SJCRH30 (cell line): ENCODE measurements around the gene PRPS1L1. TPM values are rescaled to one million over a fixed set of nuclear protein-coding genes. Genes with fewer than 3 reads are reported as not detected.

Experiments
- DNase-seq, 2 experiments: peaks; one replicate each; pipeline ENCODE4 v3.0.0-alpha.2; 2015 to 2020
- H3K27ac ChIP-seq: fragments of 250-450 bp; sonication (Bioruptor Pico); 2 replicates; pipeline ENCODE4 v1.5.1; 2020; ENCODE audit warnings: mild to moderate bottlenecking, moderate library complexity
- H3K27me3 ChIP-seq: fragments of 250-450 bp; sonication (Bioruptor Pico); 2 replicates; pipeline ENCODE4 v1.5.1; 2020; ENCODE audit warnings: mild to moderate bottlenecking, moderate library complexity
- H3K36me3 ChIP-seq: fragments of 250-450 bp; sonication (Bioruptor Pico); 2 replicates; pipeline ENCODE4 v1.5.1; 2020; ENCODE audit warnings: mild to moderate bottlenecking, moderate library complexity
- H3K4me1 ChIP-seq: fragments of 250-450 bp; sonication (Bioruptor Pico); 2 replicates; pipeline ENCODE4 v1.5.1; 2020; ENCODE audit warnings: mild to moderate bottlenecking, moderate library complexity
- H3K4me3 ChIP-seq: fragments of 250-450 bp; sonication (Bioruptor Pico); 2 replicates; pipeline ENCODE4 v1.5.1; 2020; ENCODE audit warnings: mild to moderate bottlenecking, moderate library complexity
- H3K9me3 ChIP-seq: fragments of 250-450 bp; sonication (Bioruptor Pico); replicated peaks from 2 replicates; pipeline ENCODE4 v1.5.1; 2020; ENCODE audit warnings: mild to moderate bottlenecking, moderate library complexity
- total RNA-seq: library from RNA; depleted of rRNA; stranded (reverse); fragments of >200 nt; shearing (Covaris generic); gene quantifications from 2 replicates; pipeline ENCODE4 v1.2.3, GENCODE V29; 2014; rRNA removed

The PRPS1L1 gene
- total RNA-seq, 1 experiment from 2014 or later, result not detected

DNA sequence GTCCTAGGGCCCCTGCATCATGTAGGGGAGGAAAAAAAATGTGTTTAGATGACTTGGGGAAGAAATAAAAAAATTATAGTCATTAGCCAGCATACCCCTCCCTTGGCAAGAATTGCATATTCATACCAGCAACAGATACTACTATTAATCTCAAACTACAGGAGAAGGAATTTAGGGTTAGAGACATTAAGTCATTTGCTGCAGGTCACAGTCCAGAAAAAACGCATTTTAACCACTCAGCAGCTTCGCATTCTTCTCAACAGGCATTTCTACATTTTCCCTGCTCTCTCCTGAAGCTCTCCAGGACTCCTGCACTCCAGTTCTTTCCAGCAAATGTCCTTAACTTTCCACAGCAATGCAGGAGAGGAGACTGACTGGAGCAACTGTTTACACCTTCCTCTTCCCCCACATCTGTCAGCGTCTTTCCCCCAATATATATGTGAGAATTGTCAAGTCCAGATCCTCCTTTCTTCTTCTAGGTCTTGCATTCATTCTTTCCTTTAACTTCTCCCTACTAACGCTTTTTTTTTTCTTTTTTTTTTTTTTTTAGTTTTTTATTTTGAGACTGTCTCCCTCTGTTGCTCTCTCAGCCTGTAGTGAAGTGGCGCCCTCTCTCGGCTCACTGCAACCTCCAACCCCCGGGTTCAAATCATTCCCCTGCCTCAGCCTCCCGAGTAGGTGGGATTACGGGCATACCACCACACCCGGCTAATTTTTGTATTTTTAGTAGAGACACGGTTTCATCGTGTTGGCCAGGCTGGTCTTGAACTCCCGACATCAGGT lies 35.6 kb downstream of the PRPS1L1 start:
- Histone ChIP-seq H3K27me3 (no peaks in the 10 kb centered on the region), H3K4me1 (no peaks in the 10 kb centered on the region), H3K9me3 (no peaks in the 10 kb centered on the region), H3K36me3 (no peaks in the 10 kb centered on the region), H3K27ac (no peak overlapping the region), H3K4me3 (no peak overlapping the region)
- peak in 1 of 2 experiments; percentile 44 for DNase-seq

DNA sequence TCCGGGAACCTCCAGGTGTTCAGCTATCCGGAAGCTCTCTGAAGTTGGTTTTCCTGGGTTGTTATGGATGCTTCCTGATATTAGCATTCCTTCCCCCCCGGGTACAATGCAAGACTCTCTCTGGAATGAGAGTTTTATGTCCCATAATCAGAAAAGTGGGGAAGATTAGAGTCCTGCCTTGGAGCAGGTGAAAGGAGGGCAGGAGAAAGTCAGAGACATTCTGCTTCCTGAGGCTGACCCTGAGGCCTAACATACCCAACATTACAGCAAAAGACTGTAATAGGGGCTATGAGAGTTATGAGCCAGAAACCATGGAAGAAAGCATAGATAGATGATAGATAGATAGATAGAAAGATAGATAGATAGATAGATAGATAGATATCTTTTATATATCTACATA lies 36.9 kb downstream of the PRPS1L1 start:
- H3K4me3 ChIP-seq, result no peak overlapping the region
- no peaks in the 10 kb centered on the region for H3K4me1 ChIP-seq
- H3K9me3 ChIP-seq, result no peaks in the 10 kb centered on the region
- no peak overlapping the region for H3K27ac ChIP-seq
- DNase-seq, result no peak
- no peaks in the 10 kb centered on the region for H3K36me3 ChIP-seq
- H3K27me3 ChIP-seq, result no peaks in the 10 kb centered on the region

DNA sequence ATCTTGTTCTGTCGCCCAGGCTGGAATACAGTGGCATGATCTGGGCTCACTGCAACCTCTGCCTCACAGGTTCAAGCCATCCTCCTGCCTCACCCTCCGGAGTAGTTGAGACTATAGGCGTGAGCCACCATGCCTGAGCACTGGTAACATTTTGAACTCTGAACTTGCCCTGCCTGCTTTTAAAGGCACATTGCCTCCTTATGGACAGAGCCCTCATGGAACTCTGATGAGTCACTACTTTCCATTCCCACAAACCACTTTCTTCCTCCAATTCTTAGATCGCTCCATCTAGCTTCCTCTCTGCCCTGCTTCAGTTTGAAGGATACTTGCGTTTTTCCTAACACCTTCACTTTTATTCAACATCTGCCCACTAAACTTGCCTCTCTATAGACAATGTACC lies 38.1 kb downstream of the PRPS1L1 start:
- no peak for DNase-seq
- Histone ChIP-seq H3K27me3 (no peaks in the 10 kb centered on the region), H3K36me3 (no peaks in the 10 kb centered on the region), H3K4me1 (no peaks in the 10 kb centered on the region), H3K27ac (no peak overlapping the region), H3K9me3 (no peaks in the 10 kb centered on the region), H3K4me3 (no peak overlapping the region)

DNA sequence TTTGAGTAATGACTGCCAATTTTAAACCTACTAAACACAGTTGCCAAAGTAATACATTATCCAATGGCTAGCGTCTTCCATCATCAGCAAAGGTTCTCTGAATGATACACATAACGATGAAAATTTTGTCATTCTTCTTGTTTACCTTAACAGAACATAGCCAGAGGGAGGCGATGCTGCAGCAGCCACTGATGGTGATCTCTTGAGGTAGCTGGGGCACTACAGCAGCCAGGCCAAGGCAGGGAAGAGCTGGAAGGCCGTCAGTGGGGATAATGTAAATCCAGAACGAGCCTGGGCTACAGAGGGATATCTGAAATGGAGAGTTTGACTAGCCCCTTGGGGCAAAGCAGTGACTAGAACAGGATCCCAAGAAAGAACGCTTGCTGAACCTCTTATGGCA lies 38.8 kb downstream of the PRPS1L1 start:
- DNase-seq, result no peak
- no peaks in the 10 kb centered on the region for H3K27me3 ChIP-seq

DNA sequence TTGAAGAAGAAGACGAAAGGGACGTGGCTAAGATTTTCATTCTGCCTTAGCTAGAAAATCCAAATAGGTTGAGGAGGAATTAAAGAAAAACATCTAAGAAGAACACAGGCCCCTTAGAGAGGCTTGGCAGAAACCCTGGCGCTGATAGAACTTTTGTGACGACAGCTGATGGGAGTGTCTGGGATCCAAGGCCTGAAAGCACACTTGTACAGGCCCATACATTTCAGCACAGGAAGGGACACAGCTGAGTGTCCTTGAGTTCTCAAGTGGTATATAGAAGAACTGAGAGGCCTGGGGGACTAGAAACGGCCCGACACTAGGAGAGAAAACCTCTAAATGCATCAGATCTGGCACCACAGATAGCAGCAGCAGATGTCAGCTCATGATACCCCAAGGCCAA lies 39.5 kb downstream of the PRPS1L1 start:
- no peak for DNase-seq
- Histone ChIP-seq H3K27ac (no peak overlapping the region), H3K36me3 (no peaks in the 10 kb centered on the region), H3K4me1 (no peaks in the 10 kb centered on the region), H3K4me3 (no peak overlapping the region), H3K27me3 (no peaks in the 10 kb centered on the region), H3K9me3 (no peaks in the 10 kb centered on the region)

More for the DNA sequence above, 38.8 kb downstream of the PRPS1L1 start:
- Histone ChIP-seq H3K36me3 (no peaks in the 10 kb centered on the region), H3K9me3 (no peaks in the 10 kb centered on the region), H3K4me3 (no peak overlapping the region), H3K27ac (no peak overlapping the region), H3K4me1 (no peaks in the 10 kb centered on the region)

DNA sequence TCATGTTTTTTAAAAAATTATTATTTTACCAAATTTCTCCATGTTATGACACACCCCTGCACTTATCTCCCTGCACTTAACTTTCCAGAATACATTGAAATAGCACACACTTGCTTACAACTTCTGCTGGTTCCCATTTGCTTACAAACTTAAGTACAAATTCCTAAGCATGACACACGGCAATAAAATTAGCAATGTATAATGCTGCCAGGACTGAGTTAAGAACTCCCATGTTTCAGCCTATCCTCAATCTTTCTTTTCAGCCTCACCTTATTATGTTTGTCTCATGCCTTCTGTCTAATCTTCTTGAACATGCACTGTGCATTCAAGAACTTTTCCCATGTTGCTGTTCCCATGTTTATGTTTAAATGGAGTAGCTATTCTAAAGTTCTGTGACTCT lies 40.8 kb downstream of the PRPS1L1 start:
- DNase-seq, result no peak
- Histone ChIP-seq H3K36me3 (no peaks in the 10 kb centered on the region), H3K9me3 (no peaks in the 10 kb centered on the region), H3K27ac (no peak overlapping the region), H3K4me1 (no peaks in the 10 kb centered on the region), H3K27me3 (no peaks in the 10 kb centered on the region), H3K4me3 (no peak overlapping the region)

DNA sequence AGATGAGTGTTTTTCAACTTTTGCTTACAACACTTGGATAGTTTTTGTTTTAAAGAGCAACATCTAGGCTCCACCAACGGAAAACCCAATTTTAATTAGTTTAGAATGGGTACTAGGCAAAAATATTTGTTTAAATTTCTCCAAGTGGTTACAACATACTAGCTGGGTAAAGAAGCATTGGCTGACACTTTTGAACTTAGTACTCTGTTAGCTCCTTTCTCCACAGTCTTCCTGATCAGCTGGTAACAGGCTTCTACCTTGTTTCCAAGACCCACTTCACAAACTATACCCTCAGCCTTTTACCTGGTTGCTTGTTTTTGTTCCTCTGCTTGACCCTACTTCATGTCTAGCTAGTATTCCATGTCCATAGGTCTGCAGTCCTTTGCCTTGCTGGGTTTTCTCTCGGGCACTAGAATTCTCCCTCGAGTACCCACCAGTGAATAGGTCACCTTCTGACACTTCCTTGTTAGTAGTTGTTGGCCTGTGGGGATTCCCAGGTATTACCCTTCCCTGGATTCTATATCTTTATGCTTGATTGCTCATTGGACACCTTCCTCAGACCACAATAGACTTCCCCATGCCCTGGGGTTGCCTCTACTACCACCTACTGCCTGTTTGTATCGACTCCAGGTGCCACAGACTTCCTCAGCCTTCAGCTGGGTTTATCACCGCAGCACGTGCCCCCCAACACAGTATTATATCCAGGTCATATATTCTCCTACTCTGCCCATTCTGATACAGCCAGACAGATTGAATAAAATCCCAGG lies 42.0 kb downstream of the PRPS1L1 start:
- Histone ChIP-seq H3K4me1 (no peaks in the 10 kb centered on the region), H3K27ac (no peak overlapping the region), H3K9me3 (no peaks in the 10 kb centered on the region), H3K4me3 (no peak overlapping the region), H3K27me3 (no peaks in the 10 kb centered on the region), H3K36me3 (no peaks in the 10 kb centered on the region)
- no peak for DNase-seq

DNA sequence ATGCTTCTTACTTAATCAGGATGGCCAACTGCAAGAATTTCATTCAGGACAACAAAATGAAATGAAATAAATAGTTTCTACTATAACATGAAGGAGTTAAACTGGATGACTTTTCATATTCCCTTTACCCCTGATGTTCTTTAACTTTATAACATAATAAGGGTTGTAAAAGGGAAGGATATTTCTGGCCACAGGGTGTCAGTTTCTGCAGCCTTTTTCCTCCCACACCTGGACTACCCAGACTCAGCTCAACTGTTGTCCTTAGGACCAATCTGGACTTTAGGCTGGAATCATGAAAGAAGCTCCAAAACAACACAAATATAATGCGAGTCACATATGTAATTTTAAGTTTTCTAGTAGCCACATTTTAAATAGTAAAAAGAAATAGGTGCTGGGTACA lies 43.4 kb downstream of the PRPS1L1 start:
- H3K27me3 ChIP-seq, result no peaks in the 10 kb centered on the region
- no peaks in the 10 kb centered on the region for H3K9me3 ChIP-seq
- no peaks in the 10 kb centered on the region for H3K4me1 ChIP-seq
- H3K27ac ChIP-seq, result no peak overlapping the region
- no peak for DNase-seq
- H3K36me3 ChIP-seq, result no peaks in the 10 kb centered on the region
- no peak overlapping the region for H3K4me3 ChIP-seq

DNA sequence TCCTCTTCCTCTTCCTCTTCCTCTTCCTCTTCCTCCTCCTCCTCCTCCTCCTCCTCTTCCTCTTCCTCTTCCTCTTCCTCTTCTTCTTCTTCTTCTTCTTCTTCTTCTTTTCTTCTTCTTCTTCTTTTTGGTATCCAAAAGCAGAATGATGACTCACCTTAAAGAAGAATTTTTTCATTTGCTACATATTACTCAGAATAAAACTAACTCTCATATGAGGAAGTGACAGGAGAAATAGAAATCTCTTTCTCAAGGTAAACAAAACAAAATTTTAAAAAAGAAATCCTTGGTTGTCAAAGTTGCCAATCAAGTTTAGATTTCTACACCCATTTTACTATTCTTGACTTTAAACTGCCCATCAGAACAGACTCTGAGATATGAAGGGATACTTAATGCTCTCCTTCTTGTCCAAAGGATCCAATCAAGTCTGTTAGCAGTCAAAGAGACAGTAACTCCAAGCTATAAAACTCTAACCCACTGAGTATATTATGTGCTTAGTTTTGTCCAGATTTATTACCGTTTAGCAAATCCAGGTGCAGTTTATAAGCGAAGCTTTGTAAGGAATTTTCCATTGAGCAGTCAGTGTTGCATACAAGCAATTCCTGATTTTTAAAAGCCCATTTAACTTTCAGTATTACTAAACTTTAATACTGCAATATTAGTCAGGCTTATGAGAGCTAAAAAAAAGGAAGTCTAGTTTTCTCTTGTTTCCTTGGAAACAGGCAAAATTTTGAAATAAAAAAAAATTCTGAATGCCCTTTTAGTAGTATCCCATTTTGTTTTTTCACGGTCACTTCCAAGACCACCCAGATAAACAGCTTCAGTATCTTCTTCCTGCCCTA lies 44.2 kb downstream of the PRPS1L1 start:
- DNase-seq, result no peak
- Histone ChIP-seq H3K9me3 (no peaks in the 10 kb centered on the region), H3K36me3 (no peaks in the 10 kb centered on the region), H3K27ac (no peak overlapping the region), H3K4me1 (no peaks in the 10 kb centered on the region), H3K4me3 (no peak overlapping the region), H3K27me3 (no peaks in the 10 kb centered on the region)

DNA sequence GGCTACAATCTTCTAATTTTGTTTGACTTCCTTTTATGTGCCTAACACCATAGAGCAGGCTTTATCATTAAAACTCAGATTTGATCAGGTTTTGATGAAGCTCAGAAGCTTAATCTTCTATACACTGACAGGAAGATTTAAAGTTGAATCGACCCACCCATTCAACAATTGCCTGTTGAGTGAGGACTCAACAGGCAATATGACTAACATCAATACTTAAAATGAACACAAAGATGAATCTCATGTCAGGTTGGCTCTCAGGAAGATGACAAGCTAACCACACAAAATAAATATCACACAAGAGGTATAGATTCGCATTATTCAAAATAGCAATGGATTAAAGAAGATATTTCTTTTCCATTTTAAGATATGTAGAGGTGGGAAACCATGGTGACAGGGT lies 50.7 kb downstream of the PRPS1L1 start:
- Histone ChIP-seq H3K9me3 (no peaks in the 10 kb centered on the region), H3K36me3 (no peaks in the 10 kb centered on the region), H3K4me3 (no peak overlapping the region), H3K27me3 (no peaks in the 10 kb centered on the region), H3K27ac (no peak overlapping the region), H3K4me1 (no peaks in the 10 kb centered on the region)
- no peak for DNase-seq

Other genes starting within 250 kb of the PRPS1L1 start
- gene SNX13, start 87.4 kb downstream of the PRPS1L1 start, total RNA-seq, result 29.9 and 37.1 TPM in 2 replicates